Breast epithelium (tissue), 3 donors: ENCODE measurements around the gene HMGB1.

Experiments used
- POLR2A ChIP-seq: fragments of 450-650 bp; IDR thresholded peaks from one replicate; pipeline ENCODE4 v1.6.1; 2016; ENCODE audit warnings: antibody characterized with exemption, mild to moderate bottlenecking, moderate library complexity
- POLR2AphosphoS5 ChIP-seq, 3 donors: sonication (generic); formaldehyde crosslinking; IDR thresholded peaks; one replicate each; pipeline ENCODE4 v1.6.1; 2017; ENCODE audit warnings: antibody characterized with exemption in 3 of 3
- TF ChIP-seq, protein P1 (sequence below), 3 donors: fragments of 450-650 bp; IDR thresholded peaks; one replicate each; pipeline ENCODE4 v1.5.1; 2016 to 2017; ENCODE audit warnings: antibody characterized with exemption in 3 of 3, mild to moderate bottlenecking in 3 of 3, moderate library complexity in 3 of 3

DNA sequence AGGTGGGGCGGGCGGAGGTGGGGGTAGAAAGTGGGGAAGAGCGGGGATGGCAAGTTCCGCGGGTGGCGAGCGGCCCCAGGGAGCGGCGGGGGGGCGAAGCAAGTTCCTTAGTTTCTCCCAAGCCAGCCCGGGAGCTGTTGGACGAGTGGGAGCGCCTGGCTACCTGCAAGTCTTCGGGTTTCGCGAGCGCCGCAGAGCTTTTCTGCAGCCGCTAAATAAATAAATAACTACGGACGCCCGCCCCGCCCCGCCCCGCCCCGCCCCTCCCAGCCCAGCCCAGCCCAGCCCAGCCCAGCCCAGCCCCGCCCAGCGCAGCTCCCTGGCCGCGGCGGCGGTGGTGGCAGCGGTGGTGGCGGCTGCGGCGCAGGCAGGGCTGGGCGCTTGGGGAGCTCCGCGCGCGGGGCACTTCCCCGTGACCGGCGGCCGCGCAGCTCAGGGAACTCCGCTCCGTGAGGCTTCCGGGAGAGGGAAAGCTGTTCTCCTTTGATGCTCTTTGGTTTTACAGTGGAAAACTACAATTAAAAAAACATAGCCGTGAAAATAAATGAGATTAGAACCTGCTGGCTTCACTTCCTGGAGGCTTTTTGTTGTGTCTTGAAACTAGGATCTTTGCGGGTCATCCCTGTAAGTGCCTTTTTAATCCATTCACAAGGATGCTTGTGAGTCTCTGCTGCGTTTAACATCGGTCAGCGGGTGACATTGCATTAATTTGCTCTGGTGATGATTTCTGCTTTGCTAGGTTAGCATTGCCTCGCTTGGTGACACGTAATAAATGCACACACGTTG lies 43.5 kb downstream of the HMGB1 start, which contains the start of gene UBE2L5:
- TF ChIP-seq, protein P1, sequence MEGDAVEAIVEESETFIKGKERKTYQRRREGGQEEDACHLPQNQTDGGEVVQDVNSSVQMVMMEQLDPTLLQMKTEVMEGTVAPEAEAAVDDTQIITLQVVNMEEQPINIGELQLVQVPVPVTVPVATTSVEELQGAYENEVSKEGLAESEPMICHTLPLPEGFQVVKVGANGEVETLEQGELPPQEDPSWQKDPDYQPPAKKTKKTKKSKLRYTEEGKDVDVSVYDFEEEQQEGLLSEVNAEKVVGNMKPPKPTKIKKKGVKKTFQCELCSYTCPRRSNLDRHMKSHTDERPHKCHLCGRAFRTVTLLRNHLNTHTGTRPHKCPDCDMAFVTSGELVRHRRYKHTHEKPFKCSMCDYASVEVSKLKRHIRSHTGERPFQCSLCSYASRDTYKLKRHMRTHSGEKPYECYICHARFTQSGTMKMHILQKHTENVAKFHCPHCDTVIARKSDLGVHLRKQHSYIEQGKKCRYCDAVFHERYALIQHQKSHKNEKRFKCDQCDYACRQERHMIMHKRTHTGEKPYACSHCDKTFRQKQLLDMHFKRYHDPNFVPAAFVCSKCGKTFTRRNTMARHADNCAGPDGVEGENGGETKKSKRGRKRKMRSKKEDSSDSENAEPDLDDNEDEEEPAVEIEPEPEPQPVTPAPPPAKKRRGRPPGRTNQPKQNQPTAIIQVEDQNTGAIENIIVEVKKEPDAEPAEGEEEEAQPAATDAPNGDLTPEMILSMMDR (IDR thresholded peaks at IDR 0.05), result no peak
- TF ChIP-seq POLR2A (no peak), POLR2AphosphoS5 (IDR thresholded peaks at IDR 0.05) (peak in 1 of 3 donors; percentile 50)
